ENCODE data around the gene DOCK2. TPM values are rescaled to one million over a fixed set of nuclear protein-coding genes. Genes with fewer than 3 reads are reported as not detected.

The DOCK2 gene
- total RNA-seq, 1 experiment from 2014 or later, result 4.6 TPM

GRCh38 chr5:169840405-169840804, 203.3 kb downstream of the DOCK2 start (continued):
- TF ChIP-seq, protein P1, sequence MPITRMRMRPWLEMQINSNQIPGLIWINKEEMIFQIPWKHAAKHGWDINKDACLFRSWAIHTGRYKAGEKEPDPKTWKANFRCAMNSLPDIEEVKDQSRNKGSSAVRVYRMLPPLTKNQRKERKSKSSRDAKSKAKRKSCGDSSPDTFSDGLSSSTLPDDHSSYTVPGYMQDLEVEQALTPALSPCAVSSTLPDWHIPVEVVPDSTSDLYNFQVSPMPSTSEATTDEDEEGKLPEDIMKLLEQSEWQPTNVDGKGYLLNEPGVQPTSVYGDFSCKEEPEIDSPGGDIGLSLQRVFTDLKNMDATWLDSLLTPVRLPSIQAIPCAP (CRISPR knock-in tag; IDR thresholded peaks at IDR 0.05), result no peak

DNA sequence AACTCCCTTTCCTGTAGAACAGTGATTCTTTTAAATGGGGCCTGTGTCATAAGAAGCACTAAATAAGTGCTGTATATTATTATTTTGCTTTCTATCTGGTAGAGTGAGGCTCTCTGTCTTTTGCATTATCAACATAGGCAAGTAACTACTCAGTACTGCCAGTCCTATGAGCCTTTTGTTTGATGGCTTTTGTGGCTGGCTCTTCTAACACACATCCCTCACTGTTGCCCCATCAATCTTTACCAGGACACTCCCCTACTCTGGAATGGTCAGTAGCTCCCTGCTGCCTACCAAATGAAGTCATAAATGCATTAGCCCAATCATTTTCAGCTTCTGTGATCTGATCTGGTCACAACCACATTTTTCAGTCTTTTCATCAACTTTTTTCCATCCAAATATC, 205.6 kb downstream of the DOCK2 start:
- no peak for DNase-seq (ENCODE audit: low spot score)
- no peaks in the 10 kb centered on the region for H3K27me3 Mint-ChIP-seq (ENCODE audit: low read depth)
- ATAC-seq, result no peak
- CTCF ChIA-PET, result no interaction called here
- H3K27ac Mint-ChIP-seq, result no peak overlapping the region
- peaks cover 10% of the 10 kb centered on the region for H3K9me3 Mint-ChIP-seq
- H3K36me3 Mint-ChIP-seq, result no peaks in the 10 kb centered on the region
- POLR2A ChIA-PET, result no interaction called here
- no peak for TF ChIP-seq PRDM15 (CRISPR knock-in tag; IDR thresholded peaks at IDR 0.05)
- no peak for TF ChIP-seq USF1 (CRISPR knock-in tag; IDR thresholded peaks at IDR 0.05)
- no peak for TF ChIP-seq NFYB (CRISPR knock-in tag; conservative IDR thresholded peaks at IDR 0.05; ENCODE audit: low read depth)
- no peak for TF ChIP-seq ATF1 (CRISPR knock-in tag; IDR thresholded peaks at IDR 0.05)
- no peak for TF ChIP-seq TP53 (CRISPR knock-in tag; IDR thresholded peaks at IDR 0.05)
- no peak for TF ChIP-seq FOXJ3 (CRISPR knock-in tag; IDR thresholded peaks at IDR 0.05; ENCODE audit: borderline replicate concordance)
- TF ChIP-seq NR3C1 (CRISPR knock-in tag; conservative IDR thresholded peaks at IDR 0.05; ENCODE audit: low read depth), result no peak
- TF ChIP-seq MXD4 (CRISPR knock-in tag; IDR thresholded peaks at IDR 0.05; ENCODE audit: borderline replicate concordance), result no peak
- TF ChIP-seq, protein P2, sequence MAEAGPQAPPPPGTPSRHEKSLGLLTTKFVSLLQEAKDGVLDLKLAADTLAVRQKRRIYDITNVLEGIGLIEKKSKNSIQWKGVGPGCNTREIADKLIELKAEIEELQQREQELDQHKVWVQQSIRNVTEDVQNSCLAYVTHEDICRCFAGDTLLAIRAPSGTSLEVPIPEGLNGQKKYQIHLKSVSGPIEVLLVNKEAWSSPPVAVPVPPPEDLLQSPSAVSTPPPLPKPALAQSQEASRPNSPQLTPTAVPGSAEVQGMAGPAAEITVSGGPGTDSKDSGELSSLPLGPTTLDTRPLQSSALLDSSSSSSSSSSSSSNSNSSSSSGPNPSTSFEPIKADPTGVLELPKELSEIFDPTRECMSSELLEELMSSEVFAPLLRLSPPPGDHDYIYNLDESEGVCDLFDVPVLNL (CRISPR knock-in tag; IDR thresholded peaks at IDR 0.05; ENCODE audit: borderline replicate concordance, low read depth), result no peak
- no peak for TF ChIP-seq ERG (CRISPR knock-in tag; IDR thresholded peaks at IDR 0.05)
- no peak for TF ChIP-seq TCF7 (CRISPR knock-in tag; IDR thresholded peaks at IDR 0.05; ENCODE audit: low read depth)
- TF ChIP-seq CREM (CRISPR knock-in tag; IDR thresholded peaks at IDR 0.05), result no peak
- TF ChIP-seq MYBL2 (CRISPR knock-in tag; IDR thresholded peaks at IDR 0.05), result no peak
- no peak for TF ChIP-seq NR1H2 (CRISPR knock-in tag; IDR thresholded peaks at IDR 0.05)
- TF ChIP-seq, protein P3, sequence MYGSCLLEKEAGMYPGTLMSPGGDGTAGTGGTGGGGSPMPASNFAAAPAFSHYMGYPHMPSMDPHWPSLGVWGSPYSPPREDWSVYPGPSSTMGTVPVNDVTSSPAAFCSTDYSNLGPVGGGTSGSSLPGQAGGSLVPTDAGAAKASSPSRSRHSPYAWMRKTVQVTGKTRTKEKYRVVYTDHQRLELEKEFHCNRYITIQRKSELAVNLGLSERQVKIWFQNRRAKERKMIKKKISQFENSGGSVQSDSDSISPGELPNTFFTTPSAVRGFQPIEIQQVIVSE (CRISPR knock-in tag; IDR thresholded peaks at IDR 0.05; ENCODE audit: borderline replicate concordance), result no peak
- TF ChIP-seq ZNF263 (CRISPR knock-in tag; IDR thresholded peaks at IDR 0.05; ENCODE audit: low read depth), result no peak
- TF ChIP-seq, protein P4, sequence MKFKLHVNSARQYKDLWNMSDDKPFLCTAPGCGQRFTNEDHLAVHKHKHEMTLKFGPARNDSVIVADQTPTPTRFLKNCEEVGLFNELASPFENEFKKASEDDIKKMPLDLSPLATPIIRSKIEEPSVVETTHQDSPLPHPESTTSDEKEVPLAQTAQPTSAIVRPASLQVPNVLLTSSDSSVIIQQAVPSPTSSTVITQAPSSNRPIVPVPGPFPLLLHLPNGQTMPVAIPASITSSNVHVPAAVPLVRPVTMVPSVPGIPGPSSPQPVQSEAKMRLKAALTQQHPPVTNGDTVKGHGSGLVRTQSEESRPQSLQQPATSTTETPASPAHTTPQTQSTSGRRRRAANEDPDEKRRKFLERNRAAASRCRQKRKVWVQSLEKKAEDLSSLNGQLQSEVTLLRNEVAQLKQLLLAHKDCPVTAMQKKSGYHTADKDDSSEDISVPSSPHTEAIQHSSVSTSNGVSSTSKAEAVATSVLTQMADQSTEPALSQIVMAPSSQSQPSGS (CRISPR knock-in tag; IDR thresholded peaks at IDR 0.05; ENCODE audit: borderline replicate concordance, low read depth), result no peak
- TF ChIP-seq GTF2I (CRISPR knock-in tag; conservative IDR thresholded peaks at IDR 0.05), result no peak
- no peak overlapping the region for H3K4me3 Mint-ChIP-seq
- H3K4me1 Mint-ChIP-seq, result no peaks in the 10 kb centered on the region

Data from WTC11 (cell line).